K562 (cell line): ENCODE measurements around the gene PIK3C2B. TPM values are rescaled to one million over a fixed set of nuclear protein-coding genes. Genes with fewer than 3 reads are reported as not detected.

Source experiments
- ATAC-seq: fragments of 200-7000 bp; cut with Tn5 transposase; 3 replicates; pipeline ENCODE4 v1.9.1; 2020; ENCODE audit warnings: moderate library complexity
- BruUV-seq: library from RNA; stranded (reverse); fragments of 400-500 nt; replicated peaks from 2 replicates; lab custom pipeline; 2021; lab: Mats Ljungman, UMichigan
- CTCF ChIA-PET: fragments of 300-600 bp; formaldehyde crosslinking; extraction: SDS; loops from one replicate; lab custom pipeline; 2021; ENCODE audit warnings: low intra/inter-chr PET ratio; lab: Yijun Ruan, JAX
- POLR2A ChIA-PET: fragments of 300-600, 350-650 bp; sonication (Branson Sonifier 250); formaldehyde crosslinking; extraction: SDS; loops from one replicate; lab custom pipeline; 2021; ENCODE audit warnings: antibody characterized with exemption, inconsistent platforms; lab: Yijun Ruan, JAX
- DNase-seq, 4 experiments: peaks; one replicate each; pipeline versions ENCODE4 v3.0.0 to v3.0.0-alpha.2; 2011 to 2018; ENCODE audit warnings: low spot score in 3 of 4, mixed read lengths in 3 of 4; ENCODE audit errors: extremely low read depth in 1 of 4
- FAIRE-seq: peaks from 2 replicates; lab custom pipeline; 2011; peaks lifted over from hg19 to GRCh38; lab: Jason Lieb, UNC
- H2AFZ ChIP-seq: 2 replicates; pipeline ENCODE4 v1.6.0; 2011; ENCODE audit warnings: low read depth, low read length, control low read depth, inconsistent platforms
- H3K27ac ChIP-seq: fragments of 200-600 bp; 3 replicates; pipeline ENCODE4 v1.8.0; 2011; ENCODE audit warnings: low read depth, mild to moderate bottlenecking, control low read depth, inconsistent platforms, low read length, moderate library complexity, mixed read lengths; ENCODE audit errors: extremely low read depth
- H3K27me3 ChIP-seq, 2 experiments: fragments of 300-600 bp in 1 of 2; 2 replicates in 1 of 2; 3 replicates in 1 of 2; pipeline versions ENCODE4 v1.6.0 to v1.8.0; 2011; ENCODE audit warnings: inconsistent platforms in 2 of 2, low read length in 2 of 2, mild to moderate bottlenecking in 1 of 2, mixed read lengths in 1 of 2, moderate library complexity in 1 of 2; ENCODE audit not compliant: control insufficient read depth in 2 of 2, insufficient read depth in 2 of 2
- H3K36me3 ChIP-seq: fragments of 300-600 bp; 3 replicates; pipeline ENCODE4 v1.8.0; 2011; ENCODE audit warnings: mild to moderate bottlenecking, low read length, inconsistent platforms; ENCODE audit not compliant: control insufficient read depth, insufficient read depth
- H3K4me1 ChIP-seq, 2 experiments: fragments of 200-600 bp in 1 of 2; replicated peaks in 1 of 2; 2 replicates in 1 of 2; 3 replicates in 1 of 2; pipeline versions ENCODE4 v1.5.1 to v1.8.0; 2011; ENCODE audit warnings: inconsistent platforms in 2 of 2, low read length in 2 of 2, mild to moderate bottlenecking in 1 of 2, mixed read lengths in 1 of 2, moderate library complexity in 1 of 2; ENCODE audit not compliant: control insufficient read depth in 2 of 2, insufficient read depth in 2 of 2
- H3K4me2 ChIP-seq: 2 replicates; pipeline ENCODE4 v1.6.1; 2011; ENCODE audit warnings: low read length, control low read depth, inconsistent platforms, mixed read lengths; ENCODE audit not compliant: insufficient read depth
- H3K4me3 ChIP-seq: fragments of 200-600 bp; sonication (generic), shearing (Covaris generic); 2 replicates; pipeline ENCODE4 v1.5.1; 2016; ENCODE audit warnings: control low read depth, inconsistent platforms
- H3K79me2 ChIP-seq: fragments of 200-600 bp; 3 replicates; pipeline ENCODE4 v1.8.0; 2011; ENCODE audit warnings: low read length, inconsistent platforms; ENCODE audit not compliant: control insufficient read depth, insufficient read depth
- H3K9ac ChIP-seq, 2 experiments: 2 replicates each; pipeline versions ENCODE4 v1.6.0 to v1.6.1; 2011; ENCODE audit warnings: low read depth in 2 of 2, low read length in 2 of 2, control low read depth in 1 of 2, inconsistent platforms in 1 of 2, mild to moderate bottlenecking in 1 of 2, mixed read lengths in 1 of 2; ENCODE audit not compliant: insufficient read depth in 1 of 2
- H3K9me1 ChIP-seq: one replicate; pipeline ENCODE4 v1.6.0; 2011; ENCODE audit warnings: inconsistent platforms, mild to moderate bottlenecking, low read length, moderate library complexity; ENCODE audit not compliant: control insufficient read depth, insufficient read depth
- H3K9me3 ChIP-seq: replicated peaks from 2 replicates; pipeline ENCODE4 v1.5.1; 2011; ENCODE audit warnings: low read depth, low read length, inconsistent platforms; ENCODE audit not compliant: control insufficient read depth, insufficient read depth
- H4K20me1 ChIP-seq: replicated peaks from 2 replicates; pipeline ENCODE4 v1.6.1; 2011; ENCODE audit warnings: low read length, inconsistent platforms, mixed read lengths; ENCODE audit not compliant: control insufficient read depth, insufficient read depth
- FOXA1 ChIP-seq: fragments of 450-650 bp; IDR thresholded peaks from 2 replicates; pipeline ENCODE4 v1.6.1; 2016; ENCODE audit warnings: mild to moderate bottlenecking, borderline replicate concordance
- FOXK2 ChIP-seq, 2 experiments: fragments of 450-650 bp; IDR thresholded peaks in 1 of 2; conservative IDR thresholded peaks in 1 of 2; 2 replicates each; pipeline ENCODE4 v1.6.1; 2016; ENCODE audit warnings: low read depth in 2 of 2, mild to moderate bottlenecking in 1 of 2
- GTF2A2 ChIP-seq: IDR thresholded peaks from 2 replicates; pipeline ENCODE4 v1.6.1; 2016; ENCODE audit warnings: mild to moderate bottlenecking, missing genetic modification characterization, missing compliant biosample characterization
- JUN ChIP-seq, 2 experiments: sonication (generic) in 1 of 2; formaldehyde crosslinking in 1 of 2; IDR thresholded peaks; 2 replicates each; pipeline versions ENCODE4 v1.6.1 to v1.8.0; 2012 to 2022; ENCODE audit warnings: borderline replicate concordance in 2 of 2, mild to moderate bottlenecking in 2 of 2, improper control_type of control experiment in 1 of 2, low read depth in 1 of 2, low read length in 1 of 2, missing genetic modification reagents in 1 of 2
- RCOR1 ChIP-seq, 2 experiments: IDR thresholded peaks; 2 replicates each; pipeline ENCODE4 v1.6.1; 2012; ENCODE audit warnings: low read depth in 2 of 2, low read length in 2 of 2, borderline replicate concordance in 1 of 2, improper control_type of control experiment in 1 of 2
- YBX1 ChIP-seq: fragments of 450-650 bp; IDR thresholded peaks from 2 replicates; pipeline ENCODE4 v1.7.1; 2016; ENCODE audit warnings: mild to moderate bottlenecking
- ZNF121 ChIP-seq: sonication (generic); formaldehyde crosslinking; conservative IDR thresholded peaks from 2 replicates; pipeline ENCODE4 v1.8.0; 2022; ENCODE audit warnings: missing genetic modification reagents
- ZNF124 ChIP-seq: sonication (generic); formaldehyde crosslinking; IDR thresholded peaks from 2 replicates; pipeline ENCODE4 v1.8.1; 2022; ENCODE audit warnings: missing genetic modification reagents
- ZNF133 ChIP-seq: fragments of 250-450 bp; sonication (Bioruptor Pico); IDR thresholded peaks from 2 replicates; pipeline ENCODE4 v1.4.0; 2020; ENCODE audit warnings: mild to moderate bottlenecking
- ZNF197 ChIP-seq: fragments of 200-800 bp; sonication (Bioruptor generic); IDR thresholded peaks from 2 replicates; pipeline ENCODE4 v1.6.1; 2016; ENCODE audit warnings: low read depth, missing genetic modification characterization, missing compliant biosample characterization
- WGBS: fragments of 100-300 bp; shearing (Covaris generic); methylation state at CpG from one replicate; pipeline ENCODE4 v1.1.6; 2016; ENCODE audit warnings: low coverage, mixed read lengths; ENCODE audit not compliant: insufficient coverage; ENCODE audit errors: missing lambda C conversion rate; 5-methylcytosine and 5-hydroxymethylcytosine counted together
- in situ Hi-C: fragments of 300-500 bp; cut with MboI; formaldehyde crosslinking; loops from 4 replicates; pipeline ENCODE4 v1.15.0; 2018; ENCODE audit warnings: inconsistent platforms, mixed read lengths
- intact Hi-C: fragments of 100-400 bp; cut with micrococcal nuclease; formaldehyde crosslinking; loops from 2 replicates; pipeline ENCODE4 v1.14.2; 2022
- polyA plus RNA-seq, 8 experiments: library from polyadenylated mRNA; depleted of rRNA in 4 of 8; stranded (reverse) in 5 of 8; unstranded in 3 of 8; fragments of >200 nt; fragmentation: Nextera tagmentation in 2 of 8; fragmentation: Illumina TruSeq in 1 of 8; extraction: Ambion mirVana in 2 of 8; extraction: Trizol in 1 of 8; gene quantifications; 2 replicates each; pipeline versions ENCODE4 v1.2.1 to v1.2.3, GENCODE V29; 2011 to 2014; ENCODE audit warnings: inconsistent platforms in 1 of 8, missing spikeins in 1 of 8
- total RNA-seq, 7 experiments: library from RNA; depleted of rRNA in 6 of 7; stranded (reverse); fragments of >200 nt in 6 of 7; fragmentation: Illumina TruSeq in 2 of 7; extraction: Trizol in 2 of 7; gene quantifications; 2 replicates each; pipeline versions ENCODE4 v1.2.1 to v1.2.3, GENCODE V29; 2011 to 2021; ENCODE audit warnings: low replicate concordance in 1 of 7

The PIK3C2B gene
- total and polyA plus RNA-seq, 9 of the 15 experiments (the other 6 are each of a cell fraction or from before 2014, with no cell fraction given) = 0.10 to 2.9 (median 0.72) TPM

- TF ChIP-seq FOXK2 (conservative IDR thresholded peaks at IDR 0.05 in 1 of 2, IDR thresholded peaks at IDR 0.05 in 1 of 2; ENCODE audit: low read depth in 2 of 2) (no peak), RCOR1 (IDR thresholded peaks at IDR 0.05; ENCODE audit: borderline replicate concordance in 1 of 2, low read depth in 2 of 2, low read length in 2 of 2) (no peak), FOXA1 (no peak), JUN (IDR thresholded peaks at IDR 0.05; ENCODE audit: borderline replicate concordance, low read depth, low read length) (no peak), JUN (CRISPR knock-in tag; IDR thresholded peaks at IDR 0.05; ENCODE audit: borderline replicate concordance) (no peak), ZNF121 (CRISPR knock-in tag) (no peak), ZNF197 (CRISPR knock-in tag) (no peak), ZNF124 (no peak), ZNF133 (CRISPR knock-in tag) (no peak), GTF2A2 (no peak), YBX1 (no peak)
- TF ChIP-seq, all 486 proteins: peak for 0
- Histone ChIP-seq H3K4me3 (no peak overlapping the region), H3K79me2 (peaks cover 36% of the 10 kb centered on the region), H3K27me3 (no peaks in the 10 kb centered on the region), H3K9me3 (no peaks in the 10 kb centered on the region), H3K27ac (peak overlapping the region; percentile 98; the same call in 2 of the 3 replicates), H3K9ac (peak overlapping the region in 1 of 2 experiments; percentile 95; a peak in 3 of 4 replicates), H3K4me2 (no peak overlapping the region), H3K9me1 (peaks cover 3% of the 10 kb centered on the region), H2AFZ (peak overlapping the region; percentile 73), H3K4me1 (peaks cover 25 to 30% of the 10 kb centered on the region in 2 experiments; a peak in 4 of 5 replicates), H4K20me1 (peaks cover 8% of the 10 kb centered on the region; the same call in 1 of the 2 replicates), H3K36me3 (peaks cover 25% of the 10 kb centered on the region)
- in situ Hi-C loops (no loop called here), intact Hi-C loops (no loop called here)
- 61% methylated on average over 2 of the region's 2 CpGs for WGBS
- FAIRE-seq = no peak
- ATAC-seq = no peak
- ChIA-PET POLR2A (interaction anchor here (0.6 to 5.7 kb wide), 8 partner anchors 8 to 249 kb away, joined by 3 to 106 read pairs (median 6); partner anchors contain the start of gene PPP1R15B), CTCF (no interaction called here)
- BruUV-seq = no TSS peak
- no peak for DNase-seq
Observed at GRCh38 chr1:204514828-204515227, 20.2 kb upstream of the PIK3C2B start.
